GM13976 (cell line): ENCODE results near the gene SMIM31.

ENCODE experiments used
- DNase-seq: peaks from one replicate; pipeline ENCODE4 v3.0.0; 2012; ENCODE audit warnings: low spot score
- CTCF ChIP-seq: IDR thresholded peaks from 2 replicates; pipeline ENCODE4 v1.5.1; 2012; ENCODE audit warnings: borderline replicate concordance, mild to moderate bottlenecking; ENCODE audit not compliant: insufficient read depth; ENCODE audit errors: extremely low read depth, missing control alignments, control extremely low read depth
- in situ Hi-C: fragments of 300-500 bp; cut with MboI; formaldehyde crosslinking; loops from one replicate; pipeline ENCODE4 v1.12.0; 2022; ENCODE audit warnings: low sequenced_read_pairs, mixed read lengths, inconsistent platforms; ENCODE audit not compliant: unreplicated experiment

Gene SMIM31

GRCh38 chr4:164761746-164762275 is 7.9 kb downstream of the SMIM31 start:
- in situ Hi-C loops = no loop called here
- TF ChIP-seq CTCF = no peak
- DNase-seq = no peak

- no peak for DNase-seq
- no peak for TF ChIP-seq CTCF
- in situ Hi-C loops = no loop called here
Measured at GRCh38 chr4:164765096-164765495, 11.2 kb downstream of the SMIM31 start.

GRCh38 chr4:164765833-164766232 is 11.9 kb downstream of the SMIM31 start:
- in situ Hi-C loops = no loop called here
- DNase-seq = no peak
- TF ChIP-seq CTCF = no peak

- in situ Hi-C loops = no loop called here
- no peak for TF ChIP-seq CTCF
Measured at GRCh38 chr4:164768516-164768915, 14.6 kb downstream of the SMIM31 start.

GRCh38 chr4:164770010-164770724 is 16.2 kb downstream of the SMIM31 start:
- TF ChIP-seq CTCF = no peak
- in situ Hi-C loops = no loop called here
- no peak for DNase-seq

More at GRCh38 chr4:164768516-164768915, 14.6 kb downstream of the SMIM31 start:
- DNase-seq = no peak

- no peak for DNase-seq
- in situ Hi-C loops = no loop called here
- no peak for TF ChIP-seq CTCF
Measured at GRCh38 chr4:164771088-164771487, 17.2 kb downstream of the SMIM31 start.
